GM12878 (cell line): Measurements from ENCODE around the gene ATP6V1G3.

Experiments used
- HDGF ChIP-seq: fragments of 450-650 bp; IDR thresholded peaks from 2 replicates; pipeline ENCODE4 v1.6.1; 2016; ENCODE audit warnings: antibody characterized with exemption
- NR2F1 ChIP-seq: fragments of 450-650 bp; conservative IDR thresholded peaks from 2 replicates; pipeline ENCODE4 v1.6.1; 2017; ENCODE audit warnings: mild to moderate bottlenecking
- RBBP5 ChIP-seq: fragments of 200-600 bp; sonication (generic); conservative IDR thresholded peaks from 2 replicates; pipeline ENCODE4 v1.6.1; 2016
- SKIL ChIP-seq: fragments of 450-650 bp; IDR thresholded peaks from 2 replicates; pipeline ENCODE4 v1.6.1; 2017; ENCODE audit warnings: mild to moderate bottlenecking, low read depth, inconsistent platforms; ENCODE audit not compliant: poor library complexity, severe bottlenecking
- SPI1 ChIP-seq: IDR thresholded peaks from 2 replicates; pipeline ENCODE4 v1.6.1; 2011; ENCODE audit warnings: low read depth, mild to moderate bottlenecking, low read length, moderate library complexity, borderline replicate concordance; ENCODE audit not compliant: insufficient read depth
- STAT3 ChIP-seq: IDR thresholded peaks from 2 replicates; pipeline ENCODE4 v1.6.1; 2011; ENCODE audit warnings: low read depth, low read length, improper control_type of control experiment
- TAF1 ChIP-seq: IDR thresholded peaks from 2 replicates; pipeline ENCODE4 v1.6.1; 2011; ENCODE audit warnings: mild to moderate bottlenecking, low read depth, low read length, borderline replicate concordance
- USF2 ChIP-seq: IDR thresholded peaks from 2 replicates; pipeline ENCODE4 v1.6.1; 2011; ENCODE audit warnings: low read depth, low read length, improper control_type of control experiment, borderline replicate concordance
- ZNF274 ChIP-seq: IDR thresholded peaks from one replicate; pipeline ENCODE4 v1.8.0; 2011; ENCODE audit not compliant: insufficient read length, insufficient read depth

- TF ChIP-seq SKIL (no peak), RBBP5 (no peak), TAF1 (no peak), NR2F1 (no peak), SPI1 (no peak), HDGF (no peak), ZNF274 (no peak), STAT3 (no peak), USF2 (no peak)
Measured at GRCh38 chr1:198575292-198575691, 34.8 kb upstream of the ATP6V1G3 start.
